ENCODE measurements around the gene PHLPP1.
"Not testable (repeated sequence)": the region's sequence is repeated elsewhere in the genome, so short reads cannot be mapped to it uniquely, and the experiment has no call there.

Gene PHLPP1

GRCh38 chr18:62776024-62776570 lies 60.8 kb downstream of the PHLPP1 start:
- no peak for DNase-seq

DNA sequence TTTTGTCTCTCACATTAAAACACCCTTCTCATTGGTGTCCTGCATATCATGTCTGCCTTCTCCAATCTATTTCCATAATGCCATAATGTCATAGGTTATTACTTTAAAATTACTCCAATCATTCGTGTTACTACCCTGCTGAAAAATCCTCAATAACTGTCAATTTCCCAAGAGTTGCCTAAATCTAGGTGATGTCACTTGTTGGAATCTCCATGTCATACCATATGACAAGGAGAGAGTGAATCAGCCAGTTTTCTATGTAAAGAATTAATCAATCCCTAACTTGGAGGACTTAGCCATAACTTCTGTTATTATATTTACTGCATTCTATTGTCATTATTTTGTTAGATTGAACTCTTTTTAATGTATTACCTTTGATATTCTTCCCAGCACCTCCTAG lies 62.5 kb downstream of the PHLPP1 start:
- no peak for DNase-seq

DNA sequence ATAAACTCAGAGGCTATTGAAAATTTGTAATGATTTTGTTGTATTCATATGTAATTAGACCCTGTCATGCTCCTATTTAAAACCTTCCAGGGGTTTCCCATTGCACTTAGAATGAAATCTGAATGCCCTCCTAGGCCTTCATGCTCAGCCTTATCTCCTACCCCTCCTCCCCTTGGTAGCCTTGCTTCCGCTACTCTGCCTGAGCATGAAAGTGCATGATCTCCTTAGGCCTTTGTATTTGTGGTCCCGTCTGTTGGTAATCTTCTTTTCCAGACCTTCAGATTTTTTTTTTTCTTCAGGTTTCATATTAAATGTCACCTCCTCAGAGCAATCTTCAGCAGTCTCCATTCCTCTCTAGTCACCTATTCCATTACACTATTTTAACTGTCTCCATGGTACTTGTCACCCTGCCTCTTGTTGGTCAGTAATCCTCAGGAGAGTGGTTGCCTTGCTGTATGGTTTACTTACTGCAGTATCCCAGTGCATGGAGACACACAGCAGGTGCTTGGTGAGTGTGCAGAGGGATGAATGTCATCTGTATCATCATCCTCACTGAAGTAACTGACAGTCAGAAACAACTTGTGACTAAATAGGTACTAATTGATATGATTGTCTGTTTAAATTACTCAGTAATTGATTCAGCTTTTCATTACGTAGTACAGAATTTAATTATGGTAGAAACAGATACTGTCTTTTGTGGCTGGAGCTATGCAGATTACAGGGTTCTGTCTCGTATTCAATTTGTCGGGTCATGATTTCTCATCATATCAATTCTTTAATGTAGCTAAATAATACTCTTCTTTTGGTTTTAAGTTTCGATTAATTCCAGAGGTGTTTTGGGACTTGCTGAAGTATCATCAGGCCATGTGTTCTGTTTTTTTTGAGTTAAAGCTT lies 63.9 kb downstream of the PHLPP1 start:
- no peak for DNase-seq

GRCh38 chr18:62781262-62781661 lies 65.9 kb downstream of the PHLPP1 start:
- no peak for DNase-seq

GRCh38 chr18:62781893-62782292 lies 66.6 kb downstream of the PHLPP1 start:
- DNase-seq = peak; percentile 28

- no peak for DNase-seq
Measured at GRCh38 chr18:62784338-62784965, 69.1 kb downstream of the PHLPP1 start.

GRCh38 chr18:62784966-62785413 lies 69.6 kb downstream of the PHLPP1 start:
- DNase-seq = no peak

- DNase-seq = no peak
Measured at GRCh38 chr18:62786689-62787088, 71.3 kb downstream of the PHLPP1 start.

GRCh38 chr18:62788111-62788510 lies 72.8 kb downstream of the PHLPP1 start:
- no peak for DNase-seq

- DNase-seq = no peak
Measured at GRCh38 chr18:62788876-62789275, 73.5 kb downstream of the PHLPP1 start.

GRCh38 chr18:62790871-62791772 lies 75.8 kb downstream of the PHLPP1 start:
- no peak for DNase-seq

DNA sequence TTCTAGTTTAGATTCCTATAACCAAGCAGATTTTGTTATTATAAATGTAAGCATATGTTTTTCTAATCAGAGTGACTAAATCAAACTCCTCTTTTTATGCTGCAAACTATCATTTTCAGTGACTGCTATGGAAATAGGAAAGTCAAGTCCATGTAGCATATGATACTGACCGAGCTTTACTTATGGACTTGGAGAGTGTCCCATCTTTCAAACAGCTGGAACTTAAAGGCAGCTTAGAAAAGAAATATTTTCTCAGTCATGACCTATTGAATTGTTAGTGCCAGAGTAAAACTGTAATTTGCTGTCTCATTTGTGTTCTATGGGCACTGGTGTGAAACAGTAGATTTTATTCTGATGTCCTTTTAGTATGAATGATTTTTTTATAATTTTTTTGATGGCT lies 76.7 kb downstream of the PHLPP1 start:
- no peak for DNase-seq

DNA sequence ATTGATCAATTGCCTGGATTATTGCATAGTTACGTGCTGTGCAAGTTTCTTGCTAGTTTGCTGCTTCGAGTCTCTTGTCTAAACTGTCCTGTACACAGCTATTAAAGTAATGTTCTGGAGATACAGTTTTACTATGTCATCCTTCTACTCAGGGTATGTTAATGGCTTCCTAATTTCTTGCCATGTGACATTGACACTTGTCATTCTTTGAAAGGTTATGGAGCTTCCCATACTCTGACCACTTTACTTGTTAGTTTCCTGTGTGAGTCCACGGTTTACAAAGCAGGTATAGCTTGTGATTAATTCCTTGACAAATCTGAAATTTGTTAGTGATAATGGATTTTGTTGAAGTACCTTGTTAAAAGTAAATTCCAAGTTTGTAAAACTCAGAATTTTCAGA lies 80.5 kb downstream of the PHLPP1 start:
- DNase-seq = no peak

- no peak for DNase-seq
Measured at GRCh38 chr18:62796216-62796621, 80.9 kb downstream of the PHLPP1 start.

GRCh38 chr18:62797329-62797728 lies 82.0 kb downstream of the PHLPP1 start:
- DNase-seq = no peak

DNA sequence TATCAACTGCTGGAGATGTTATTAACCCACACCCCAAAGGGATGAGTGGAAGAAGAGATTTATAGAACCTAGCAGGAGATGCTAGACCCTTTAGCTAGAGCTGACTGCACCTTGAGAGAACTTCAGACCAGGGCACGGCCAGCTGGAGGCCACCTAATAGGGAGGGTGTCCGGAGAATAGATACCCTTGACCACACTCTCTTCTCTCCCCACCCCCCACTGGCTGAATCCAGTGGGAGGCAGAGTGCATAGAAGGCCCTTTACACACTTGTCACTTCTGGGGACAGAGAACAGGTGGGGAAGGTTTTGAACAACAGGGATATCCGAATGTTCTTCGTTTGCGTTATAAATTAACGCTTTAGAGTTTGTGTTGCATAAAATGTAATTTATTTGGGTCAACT lies 84.6 kb downstream of the PHLPP1 start:
- DNase-seq = no peak

- DNase-seq = peak; percentile 15
Measured at GRCh38 chr18:62802523-62802922, 87.2 kb downstream of the PHLPP1 start.

GRCh38 chr18:62807396-62807795 lies 92.1 kb downstream of the PHLPP1 start:
- no peak for DNase-seq

GRCh38 chr18:62808123-62808522 lies 92.8 kb downstream of the PHLPP1 start:
- no peak for DNase-seq

DNA sequence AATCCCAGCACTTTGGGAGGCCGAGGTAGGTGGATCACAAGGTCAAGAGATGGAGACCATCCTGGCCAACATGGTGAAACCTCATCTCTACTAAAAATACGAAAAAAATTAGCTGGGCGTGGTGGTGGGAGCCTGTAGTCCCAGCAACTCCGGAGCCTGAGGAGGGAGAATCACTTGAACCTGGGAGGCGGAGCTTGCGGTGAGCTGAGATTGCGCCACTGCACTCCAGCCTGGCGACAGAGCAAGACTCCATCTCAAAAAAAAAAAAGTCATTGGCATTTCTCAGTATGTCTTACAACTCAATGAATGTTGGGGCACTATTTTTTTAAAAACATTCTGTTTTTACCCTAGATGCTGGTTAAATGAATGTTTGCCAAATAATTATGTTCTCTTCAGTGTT lies 94.1 kb downstream of the PHLPP1 start:
- not testable (repeated sequence) for DNase-seq

DNA sequence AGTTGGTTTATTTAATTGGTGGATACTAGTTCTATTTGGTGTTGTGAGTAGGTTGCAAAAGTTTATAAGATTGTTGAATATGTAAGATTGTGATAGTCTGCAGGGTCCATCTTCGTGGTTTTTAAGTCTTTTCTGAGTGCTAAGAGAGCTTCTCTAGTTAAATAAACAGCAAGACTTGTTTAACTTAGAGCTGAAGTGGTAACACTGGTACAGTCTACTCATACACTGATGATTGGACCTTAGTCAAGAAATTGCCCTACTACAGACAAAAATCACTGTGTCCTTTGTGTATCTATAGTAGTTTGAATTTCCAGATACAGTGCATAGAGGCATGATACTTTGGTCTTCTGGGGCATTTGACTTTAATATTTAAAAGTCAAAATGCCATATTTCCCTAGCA lies 94.6 kb downstream of the PHLPP1 start:
- DNase-seq = no peak

- no peak for DNase-seq
Measured at GRCh38 chr18:62810682-62811081, 95.3 kb downstream of the PHLPP1 start.

GRCh38 chr18:62811674-62812073 lies 96.3 kb downstream of the PHLPP1 start:
- DNase-seq = no peak
